ENCODE measurements around the gene DLGAP1. TPM values are rescaled to one million over a fixed set of nuclear protein-coding genes. Genes with fewer than 3 reads are reported as not detected.

The DLGAP1 gene
- total RNA-seq, 1 experiment from 2014 or later: 23.2 TPM

- Mint-ChIP-seq H3K27ac (peak overlapping the region; percentile 72 to 96 (median 88); a peak in 5 of 7 replicates), H3K4me3 (no peak overlapping the region; a peak in 1 of 5 replicates), H3K27me3 (ENCODE audit: low read depth) (peaks cover 4% of the 10 kb centered on the region), H3K4me1 (peaks cover 53 to 60% of the 10 kb centered on the region in 2 experiments), H3K36me3 (ENCODE audit: insufficient read depth in 1 of 3, low read depth in 3 of 3) (peaks cover 0 to 7% (median 4%) of the 10 kb centered on the region in 3 experiments; a peak in 4 of 7 replicates), H3K9me3 (no peaks in the 10 kb centered on the region; a peak in 1 of 5 replicates)
- WGBS (ENCODE audit: extremely low coverage, insufficient read length, low lambda C conversion rate): no CpG with 5 or more reads among the region's 22 CpGs
- Histone ChIP-seq H3K14ac (ENCODE audit: insufficient read depth, low read length) (no peak overlapping the region), H3K9ac (ENCODE audit: extremely low read depth, insufficient read length, low read length) (no peak overlapping the region), H2BK20ac (ENCODE audit: low read depth, low read length, poor library complexity, severe bottlenecking) (no peak overlapping the region), H3K4ac (ENCODE audit: low read depth, low read length) (no peak overlapping the region), H3T11ph (ENCODE audit: low read length) (no peak overlapping the region), H4K91ac (ENCODE audit: insufficient read length, low read depth, low read length) (no peak overlapping the region), H3K27ac (ENCODE audit: insufficient read length, low read depth, low read length) (no peak overlapping the region), H2BK5ac (ENCODE audit: insufficient read length, low read length) (no peak overlapping the region), H3K79me1 (ENCODE audit: insufficient read depth, low read depth, low read length, poor library complexity, severe bottlenecking) (no peaks in the 10 kb centered on the region), H3K4me2 (ENCODE audit: insufficient read depth, insufficient read length, low read length) (no peak overlapping the region), H4K20me1 (ENCODE audit: control insufficient read depth, insufficient read depth, insufficient read length) (no peaks in the 10 kb centered on the region), H3K56ac (ENCODE audit: insufficient read length, low read depth, low read length) (no peak overlapping the region), H2BK12ac (ENCODE audit: insufficient read length, low read depth, low read length) (no peak overlapping the region), H3K18ac (ENCODE audit: insufficient read length, low read depth, low read length) (no peak overlapping the region), H2AK5ac (ENCODE audit: insufficient read length, low read length) (no peak overlapping the region), H3K79me2 (ENCODE audit: insufficient read depth, low read length) (no peaks in the 10 kb centered on the region), H4K5ac (ENCODE audit: insufficient read length, low read depth, low read length) (no peak overlapping the region), H3K23ac (ENCODE audit: insufficient read length, low read depth, low read length) (no peak overlapping the region), H3K27me3 (ENCODE audit: insufficient read depth, low read length) (no peaks in the 10 kb centered on the region), H3K23me2 (ENCODE audit: insufficient read length, low read depth, low read length, poor library complexity, severe bottlenecking) (peaks cover 2% of the 10 kb centered on the region), H2AFZ (ENCODE audit: low read length) (no peak overlapping the region), H3K4me1 (ENCODE audit: insufficient read depth, low read length) (peaks cover 16% of the 10 kb centered on the region; the same call in 1 of the 2 replicates), H4K8ac (replicated peaks; ENCODE audit: insufficient read length, low read depth, low read length) (no peak overlapping the region), H2BK15ac (ENCODE audit: low read depth, low read length) (no peak overlapping the region), H2BK120ac (ENCODE audit: low read depth, low read length, poor library complexity, severe bottlenecking) (no peak overlapping the region), H3K9me3 (ENCODE audit: control insufficient read depth, low read depth, low read length) (no peaks in the 10 kb centered on the region)
- no peak for DNase-seq
- TF ChIP-seq CTCF (conservative IDR thresholded peaks at IDR 0.05): no peak
Measured at GRCh38 chr18:3597409-3598357, 857.4 kb downstream of the DLGAP1 start.
